ENCODE measurements around the gene SHANK1.

Gene SHANK1

GRCh38 chr19:50678323-50678722, 41.3 kb downstream of the SHANK1 start:
- no peak for DNase-seq

- no peak for DNase-seq
These were observed 42.0 kb downstream of the SHANK1 start for GRCh38 chr19:50677636-50678035.

- no peak for DNase-seq
These were observed 42.9 kb downstream of the SHANK1 start for GRCh38 chr19:50676625-50677197.

- DNase-seq: no peak
These were observed 46.5 kb downstream of the SHANK1 start for GRCh38 chr19:50673118-50673517.

GRCh38 chr19:50670102-50670380, 49.6 kb downstream of the SHANK1 start:
- DNase-seq: no peak

GRCh38 chr19:50669302-50670101, 50.1 kb downstream of the SHANK1 start:
- no peak for DNase-seq

- no peak for DNase-seq
These were observed 50.7 kb downstream of the SHANK1 start for GRCh38 chr19:50668879-50669278.

GRCh38 chr19:50668416-50668815, 51.2 kb downstream of the SHANK1 start:
- no peak for DNase-seq

- no peak for DNase-seq
These were observed 51.8 kb downstream of the SHANK1 start for GRCh38 chr19:50667759-50668231.

GRCh38 chr19:50667177-50667758, 52.3 kb downstream of the SHANK1 start:
- DNase-seq: no peak

- DNase-seq: no peak
These were observed 53.0 kb downstream of the SHANK1 start for GRCh38 chr19:50666346-50667176.

- no peak for DNase-seq
These were observed 55.4 kb downstream of the SHANK1 start for GRCh38 chr19:50664204-50664603.

GRCh38 chr19:50663482-50663790, 56.2 kb downstream of the SHANK1 start:
- DNase-seq: no peak

GRCh38 chr19:50662651-50663481, 56.7 kb downstream of the SHANK1 start:
- DNase-seq: no peak

GRCh38 chr19:50661766-50662650, 57.6 kb downstream of the SHANK1 start:
- no peak for DNase-seq

- no peak for DNase-seq
These were observed 58.6 kb downstream of the SHANK1 start for GRCh38 chr19:50661023-50661422.

- no peak for DNase-seq
These were observed 59.6 kb downstream of the SHANK1 start for GRCh38 chr19:50660088-50660366.

GRCh38 chr19:50659318-50660087, 60.1 kb downstream of the SHANK1 start:
- DNase-seq: no peak

- peak; percentile 83 for DNase-seq
These were observed 60.9 kb downstream of the SHANK1 start for GRCh38 chr19:50658441-50659317.

Measured in NCI-H1092 (cell line).